HEK293 (cell line): ENCODE results near the gene MUC5B.

Experiments used
- CTCF ChIA-PET: fragments of 350-600 bp; formaldehyde crosslinking; extraction: SDS; loops from one replicate; lab custom pipeline; 2021; ENCODE audit warnings: antibody characterized with exemption; lab: Yijun Ruan, JAX
- POLR2A ChIA-PET: fragments of 300-600 bp; formaldehyde crosslinking; extraction: SDS; loops from one replicate; lab custom pipeline; 2020; ENCODE audit warnings: antibody characterized with exemption, inconsistent platforms; lab: Yijun Ruan, JAX
- H3K27ac ChIP-seq: fragments of 200-500 bp; sonication (Bioruptor generic); 2 replicates; pipeline ENCODE4 v1.5.1; 2014; ENCODE audit warnings: low read depth, low read length, control low read depth, inconsistent platforms; ENCODE audit errors: extremely low read depth
- H3K36me3 ChIP-seq, 2 experiments: fragments of 200-500 bp in 1 of 2; sonication (Bioruptor generic) in 1 of 2; 1 replicate in 1 of 2; 2 replicates in 1 of 2; pipeline ENCODE4 v1.5.1; 2014 to 2017; ENCODE audit warnings: inconsistent platforms in 2 of 2, low read length in 2 of 2; ENCODE audit not compliant: control insufficient read depth in 2 of 2, insufficient read depth in 1 of 2
- H3K4me1 ChIP-seq: fragments of 200-500 bp; sonication (Bioruptor generic); 2 replicates; pipeline ENCODE4 v1.5.1; 2014; ENCODE audit warnings: mild to moderate bottlenecking, low read length, inconsistent platforms; ENCODE audit not compliant: control insufficient read depth, insufficient read depth
- H3K4me3 ChIP-seq: 2 replicates; pipeline ENCODE4 v1.5.1; 2011; ENCODE audit warnings: low read depth, mild to moderate bottlenecking, control low read depth, low read length, moderate library complexity
- H3K9me3 ChIP-seq: fragments of 200-500 bp; sonication (Bioruptor generic); 2 replicates; pipeline ENCODE4 v1.5.1; 2014; ENCODE audit warnings: low read depth, low read length, inconsistent platforms; ENCODE audit not compliant: control insufficient read depth, insufficient read depth
- HOXD13 ChIP-seq: sonication (generic); formaldehyde crosslinking; IDR thresholded peaks from 2 replicates; pipeline ENCODE4 v1.8.0; 2022; ENCODE audit warnings: missing genetic modification reagents, borderline replicate concordance
- INSM2 ChIP-seq: fragments of 450-650 bp; formaldehyde crosslinking; IDR thresholded peaks from 2 replicates; pipeline ENCODE4 v1.5.1; 2016; ENCODE audit warnings: missing biosample characterization, missing genetic modification characterization
- PRDM10 ChIP-seq: fragments of 450-650 bp; formaldehyde crosslinking; IDR thresholded peaks from 2 replicates; pipeline ENCODE4 v1.5.1; 2016; ENCODE audit warnings: missing biosample characterization, missing genetic modification characterization
- REST ChIP-seq: fragments of 450-650 bp; formaldehyde crosslinking; IDR thresholded peaks from 2 replicates; pipeline ENCODE4 v1.5.1; 2016; ENCODE audit warnings: missing biosample characterization, missing genetic modification characterization
- YY1 ChIP-seq: fragments of 450-650 bp; formaldehyde crosslinking; IDR thresholded peaks from 2 replicates; pipeline ENCODE4 v1.5.1; 2018; ENCODE audit warnings: missing biosample characterization, missing genetic modification characterization
- ZBTB7A ChIP-seq: fragments of 450-650 bp; formaldehyde crosslinking; IDR thresholded peaks from 2 replicates; pipeline ENCODE4 v1.5.1; 2016; ENCODE audit warnings: low read depth, missing biosample characterization, missing genetic modification characterization
- ZNF138 ChIP-seq: fragments of 450-650 bp; formaldehyde crosslinking; IDR thresholded peaks from 2 replicates; pipeline ENCODE4 v1.5.1; 2016; ENCODE audit warnings: missing biosample characterization, missing genetic modification characterization, borderline replicate concordance
- ZNF140 ChIP-seq: fragments of 450-650 bp; formaldehyde crosslinking; IDR thresholded peaks from 2 replicates; pipeline ENCODE4 v1.5.1; 2016; ENCODE audit warnings: missing biosample characterization, missing genetic modification characterization
- ZNF16 ChIP-seq: fragments of 450-650 bp; formaldehyde crosslinking; IDR thresholded peaks from 2 replicates; pipeline ENCODE4 v1.5.1; 2016; ENCODE audit warnings: low read depth, missing biosample characterization, missing genetic modification characterization
- ZNF174 ChIP-seq: fragments of 450-650 bp; formaldehyde crosslinking; IDR thresholded peaks from 2 replicates; pipeline ENCODE4 v1.5.0; 2017; ENCODE audit warnings: missing biosample characterization, mild to moderate bottlenecking, missing genetic modification characterization
- ZNF404 ChIP-seq: fragments of 450-650 bp; formaldehyde crosslinking; IDR thresholded peaks from 2 replicates; pipeline ENCODE4 v1.5.1; 2017; ENCODE audit warnings: missing biosample characterization, missing genetic modification characterization
- ZNF423 ChIP-seq: fragments of 450-650 bp; formaldehyde crosslinking; IDR thresholded peaks from 2 replicates; pipeline ENCODE4 v1.5.1; 2016; ENCODE audit warnings: missing biosample characterization, missing genetic modification characterization
- ZNF518A ChIP-seq: fragments of 450-650 bp; formaldehyde crosslinking; conservative IDR thresholded peaks from 2 replicates; pipeline ENCODE4 v1.5.1; 2016; ENCODE audit warnings: low read depth, missing biosample characterization, missing genetic modification characterization
- ZNF529 ChIP-seq: fragments of 450-650 bp; formaldehyde crosslinking; IDR thresholded peaks from 2 replicates; pipeline ENCODE4 v1.5.1; 2017; ENCODE audit warnings: missing genetic modification characterization, missing biosample characterization; ENCODE audit not compliant: insufficient replicate concordance
- ZNF561 ChIP-seq: fragments of 450-650 bp; IDR thresholded peaks from 2 replicates; pipeline ENCODE4 v1.5.1; 2018; ENCODE audit warnings: missing biosample characterization, missing genetic modification characterization, borderline replicate concordance
- ZNF580 ChIP-seq: fragments of 450-650 bp; formaldehyde crosslinking; IDR thresholded peaks from 2 replicates; pipeline ENCODE4 v1.5.1; 2016; ENCODE audit warnings: missing biosample characterization, missing genetic modification characterization
- ZNF830 ChIP-seq: fragments of 450-650 bp; IDR thresholded peaks from 2 replicates; pipeline ENCODE4 v1.5.0; 2018; ENCODE audit warnings: missing biosample characterization, missing genetic modification characterization, low read depth, mild to moderate bottlenecking, moderate library complexity

The MUC5B gene

GRCh38 chr11:1235901-1236315 is 13.0 kb downstream of the MUC5B start:
- ChIA-PET POLR2A (no interaction called here), CTCF (interaction anchor here (0.7 kb wide), 1 partner anchor 31 kb away, joined by 7 read pairs; no protein-coding TSS in a partner anchor)
- no peak overlapping the region for H3K4me3 ChIP-seq
- no peaks in the 10 kb centered on the region for H3K9me3 ChIP-seq
- no peak overlapping the region for H3K27ac ChIP-seq
- no peaks in the 10 kb centered on the region for H3K4me1 ChIP-seq
- TF ChIP-seq ZNF16 (tag by site-specific recombination), result no peak
- no peak for TF ChIP-seq YY1 (tag by site-specific recombination)
- TF ChIP-seq ZNF138 (tag by site-specific recombination), result no peak
- TF ChIP-seq HOXD13 (CRISPR knock-in tag), result no peak
- no peak for TF ChIP-seq ZNF830 (tag by site-specific recombination)
- TF ChIP-seq ZNF529 (tag by site-specific recombination), result no peak
- TF ChIP-seq, all 188 proteins: peak for 0
- no peaks in the 10 kb centered on the region for H3K36me3 ChIP-seq

GRCh38 chr11:1236316-1237127 is 13.7 kb downstream of the MUC5B start:
- Histone ChIP-seq H3K4me3 (no peak overlapping the region), H3K27ac (no peak overlapping the region), H3K4me1 (no peaks in the 10 kb centered on the region), H3K36me3 (no peaks in the 10 kb centered on the region), H3K9me3 (no peaks in the 10 kb centered on the region)
- ChIA-PET POLR2A (interaction anchor here (0.5 kb wide), 1 partner anchor 183 kb away, joined by 15 read pairs; no protein-coding TSS in a partner anchor), CTCF (interaction anchor here (0.7 kb wide), 1 partner anchor 31 kb away, joined by 7 read pairs; no protein-coding TSS in a partner anchor)
- TF ChIP-seq ZNF518A (tag by site-specific recombination), result no peak
- no peak for TF ChIP-seq ZNF140 (tag by site-specific recombination)
- TF ChIP-seq PRDM10 (tag by site-specific recombination), result no peak
- TF ChIP-seq ZBTB7A (tag by site-specific recombination), result no peak
- TF ChIP-seq REST (tag by site-specific recombination), result no peak
- no peak for TF ChIP-seq INSM2 (tag by site-specific recombination)
- no peak for TF ChIP-seq ZNF580
- no peak for TF ChIP-seq ZNF561 (tag by site-specific recombination)
- no peak for TF ChIP-seq ZNF423 (tag by site-specific recombination)
- TF ChIP-seq ZNF174 (tag by site-specific recombination), result no peak
- TF ChIP-seq ZNF404, result no peak
